ENCODE results near the gene RHNO1. TPM values are rescaled to one million over a fixed set of nuclear protein-coding genes. Genes with fewer than 3 reads are reported as not detected.
"Not testable (repeated sequence)": the region's sequence is repeated elsewhere in the genome, so short reads cannot be mapped to it uniquely, and the experiment has no call there.

The RHNO1 gene
- total and polyA plus RNA-seq, 2 of the 8 experiments (the other 6 are each of a cell fraction or from before 2014, with no cell fraction given): 55.8 to 56.9 TPM

DNA sequence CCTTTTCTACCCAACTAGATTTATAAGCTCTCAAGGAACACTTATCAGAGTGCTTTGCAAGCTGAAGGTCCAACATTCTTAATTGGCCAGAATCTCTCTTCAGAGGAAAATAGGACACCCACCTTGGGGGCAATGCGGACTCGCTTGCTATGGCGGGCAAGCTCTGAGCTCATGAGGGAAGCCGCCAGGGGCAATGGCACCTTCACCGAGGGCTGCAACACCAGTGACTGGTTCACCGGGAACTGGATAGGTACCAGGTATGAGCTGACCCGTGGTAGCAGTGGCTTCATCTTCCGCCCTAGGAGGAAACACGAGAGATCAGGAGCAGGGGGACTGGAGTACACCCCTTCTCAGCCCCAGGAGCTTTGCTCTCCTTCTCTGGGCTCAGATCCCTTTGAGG, 12.8 kb upstream of the RHNO1 start (continued):
- no peak for TF ChIP-seq ZNF274 (IDR thresholded peaks at IDR 0.05; ENCODE audit: borderline replicate concordance, extremely low read depth, low read length)
- no peak for TF ChIP-seq POLR2A (IDR thresholded peaks at IDR 0.05; ENCODE audit: control extremely low read depth in 1 of 2, low read depth in 2 of 2, low read length in 2 of 2)
- TF ChIP-seq CBX8 (IDR thresholded peaks at IDR 0.05; ENCODE audit: borderline replicate concordance, low read depth, low read length): no peak

DNA sequence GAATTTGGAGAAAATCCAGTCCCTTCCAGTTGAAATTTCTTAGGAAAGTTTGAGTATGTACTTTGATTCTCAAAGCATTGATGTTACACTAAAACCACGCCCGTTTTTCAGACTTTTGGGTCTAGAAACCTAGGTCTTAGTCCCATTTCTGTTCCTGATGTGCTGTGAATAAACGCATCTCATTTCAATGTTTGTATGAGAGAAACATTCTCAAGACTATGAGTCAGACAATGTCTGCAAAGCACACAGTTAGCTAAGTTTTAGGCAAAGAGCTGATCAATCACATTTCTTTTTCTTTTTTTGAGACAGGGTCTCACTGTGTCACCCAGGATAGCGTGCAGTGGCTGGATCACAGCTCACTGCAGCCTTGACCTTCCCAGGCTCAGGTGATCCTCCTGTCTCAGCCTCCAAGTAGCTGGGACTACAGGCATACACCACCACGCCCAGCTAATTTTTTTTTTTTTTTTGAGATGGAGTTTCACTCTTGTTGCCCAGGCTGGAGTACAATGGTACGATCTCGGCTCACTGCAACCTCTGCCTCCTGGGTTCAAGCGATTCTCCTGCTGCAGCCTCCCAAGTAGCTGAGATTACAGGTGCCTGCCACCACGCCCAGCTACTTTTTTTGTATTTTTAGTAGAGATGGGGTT, 7.9 kb upstream of the RHNO1 start:
- not testable (repeated sequence) for FAIRE-seq; H4K91ac ChIP-seq (replicated peaks; ENCODE audit: insufficient read length, low read length); H4K8ac ChIP-seq (ENCODE audit: extremely low read depth, insufficient read depth, low read length); H2BK12ac ChIP-seq (ENCODE audit: low read depth, low read length); H2BK15ac ChIP-seq (ENCODE audit: low read length); H3K9me3 ChIP-seq (ENCODE audit: insufficient read depth in 2 of 2, low read depth in 1 of 2, low read length in 1 of 2); H3K4ac ChIP-seq (replicated peaks; ENCODE audit: insufficient read length, low read depth, low read length); DNase-seq (ENCODE audit: low read depth in 1 of 2, low spot score in 2 of 2); H3K23me2 ChIP-seq (ENCODE audit: low read depth, low read length); H2AK5ac ChIP-seq (ENCODE audit: low read depth, low read length); H2BK20ac ChIP-seq (ENCODE audit: low read length); H4K20me1 ChIP-seq (replicated peaks in 1 of 2; ENCODE audit: control insufficient read depth in 1 of 2, insufficient read depth in 2 of 2, low read length in 2 of 2); H3K79me2 ChIP-seq (ENCODE audit: control insufficient read depth in 1 of 2, insufficient read depth in 2 of 2, low read length in 2 of 2); H3K27ac ChIP-seq (ENCODE audit: low read depth, low read length); H2BK120ac ChIP-seq (replicated peaks; ENCODE audit: low read depth, low read length); H3K79me1 ChIP-seq (ENCODE audit: low read depth, low read length); H3K18ac ChIP-seq (ENCODE audit: extremely low read depth, low read length); H3K56ac ChIP-seq (replicated peaks; ENCODE audit: insufficient read length, low read depth, low read length); H3K23ac ChIP-seq (ENCODE audit: insufficient read length); H2BK5ac ChIP-seq (ENCODE audit: low read depth, low read length); H3K4me3 ChIP-seq (ENCODE audit: extremely low read depth in 1 of 4, insufficient read depth in 2 of 4, low read depth in 3 of 4, low read length in 4 of 4); H3K4me2 ChIP-seq (ENCODE audit: insufficient read depth in 1 of 2, low read depth in 2 of 2, low read length in 2 of 2); H3K9ac ChIP-seq (replicated peaks in 1 of 4; ENCODE audit: extremely low read depth in 1 of 4, low read depth in 3 of 4, low read length in 3 of 4); H4K5ac ChIP-seq (ENCODE audit: insufficient read length, low read depth, low read length); H3K4me1 ChIP-seq (replicated peaks in 1 of 4; ENCODE audit: control insufficient read depth in 3 of 4, insufficient read depth in 4 of 4, low read length in 3 of 4); H3K14ac ChIP-seq (ENCODE audit: insufficient read length); H3K27me3 ChIP-seq (replicated peaks in 1 of 4; ENCODE audit: control insufficient read depth in 3 of 4, extremely low read depth in 1 of 4, insufficient read depth in 3 of 4, low read length in 3 of 4); H2AFZ ChIP-seq (ENCODE audit: low read length)
- WGBS, 2 experiments (ENCODE audit: extremely low coverage in 1 of 2, insufficient coverage in 1 of 2, insufficient read length in 1 of 2, insufficient replicate concordance in 2 of 2, low coverage in 1 of 2, low lambda C conversion rate in 2 of 2, missing lambda C conversion rate in 1 of 2): 92% methylated on average over 9 of the region's 9 CpGs; no CpG with 5 or more reads in 1 of the 2 experiments
- ChIA-PET CTCF (ENCODE audit: partially characterized antibody) (interaction anchor here (0.6 to 2.2 kb wide), 7 partner anchors 11 to 101 kb away, joined by 3 to 7 read pairs (median 3); no protein-coding TSS in a partner anchor), POLR2A (ENCODE audit: partially characterized antibody) (interaction anchor here (0.6 to 4.0 kb wide), 2 partner anchors 11 to 21 kb away, joined by 3 to 15 read pairs; partner anchors contain the start of gene TEX52)
- peaks cover 31 to 72% (median 69%) of the 10 kb centered on the region in 4 experiments for H3K36me3 ChIP-seq (ENCODE audit: control insufficient read depth in 2 of 4, insufficient read depth in 4 of 4, low read length in 3 of 4)
